PFSK-1 (cell line): ENCODE measurements around the gene PRMT7.

ENCODE experiments used
- FOXP2 ChIP-seq: optimal IDR thresholded peaks from 2 replicates; pipeline ENCODE3; 2011; ENCODE audit warnings: borderline replicate concordance, control low read depth, inconsistent platforms; ENCODE audit not compliant: insufficient read depth; ENCODE audit errors: extremely low read length, extremely low read depth
- POLR2AphosphoS5 ChIP-seq: IDR thresholded peaks from 2 replicates; pipeline ENCODE4 v1.6.1; 2012; ENCODE audit warnings: low read depth, mild to moderate bottlenecking, control low read depth, low read length, moderate library complexity
- SIN3A ChIP-seq: IDR thresholded peaks from 2 replicates; pipeline ENCODE4 v1.6.1; 2012; ENCODE audit warnings: mild to moderate bottlenecking, low read length, moderate library complexity, borderline replicate concordance; ENCODE audit not compliant: insufficient read depth
- TAF1 ChIP-seq: IDR thresholded peaks from 2 replicates; pipeline ENCODE4 v1.6.1; 2012; ENCODE audit warnings: low read length, control low read depth, borderline replicate concordance; ENCODE audit not compliant: insufficient read depth
- TF ChIP-seq, protein P1 (sequence below), 2 experiments: IDR thresholded peaks; 2 replicates each; pipeline versions ENCODE4 v1.6.1 to v1.8.0; 2011 to 2012; ENCODE audit warnings: low read depth in 2 of 2, low read length in 2 of 2, control low read depth in 1 of 2, inconsistent platforms in 1 of 2, mild to moderate bottlenecking in 1 of 2, moderate library complexity in 1 of 2; ENCODE audit not compliant: insufficient read depth in 1 of 2

The PRMT7 gene

GRCh38 chr16:68290450-68290849, 20.4 kb upstream of the PRMT7 start:
- TF ChIP-seq POLR2AphosphoS5 = no peak

GRCh38 chr16:68291227-68291626, 19.6 kb upstream of the PRMT7 start:
- TF ChIP-seq SIN3A (no peak), TAF1 (no peak), POLR2AphosphoS5 (no peak), FOXP2 (no peak)
- TF ChIP-seq, protein P1, sequence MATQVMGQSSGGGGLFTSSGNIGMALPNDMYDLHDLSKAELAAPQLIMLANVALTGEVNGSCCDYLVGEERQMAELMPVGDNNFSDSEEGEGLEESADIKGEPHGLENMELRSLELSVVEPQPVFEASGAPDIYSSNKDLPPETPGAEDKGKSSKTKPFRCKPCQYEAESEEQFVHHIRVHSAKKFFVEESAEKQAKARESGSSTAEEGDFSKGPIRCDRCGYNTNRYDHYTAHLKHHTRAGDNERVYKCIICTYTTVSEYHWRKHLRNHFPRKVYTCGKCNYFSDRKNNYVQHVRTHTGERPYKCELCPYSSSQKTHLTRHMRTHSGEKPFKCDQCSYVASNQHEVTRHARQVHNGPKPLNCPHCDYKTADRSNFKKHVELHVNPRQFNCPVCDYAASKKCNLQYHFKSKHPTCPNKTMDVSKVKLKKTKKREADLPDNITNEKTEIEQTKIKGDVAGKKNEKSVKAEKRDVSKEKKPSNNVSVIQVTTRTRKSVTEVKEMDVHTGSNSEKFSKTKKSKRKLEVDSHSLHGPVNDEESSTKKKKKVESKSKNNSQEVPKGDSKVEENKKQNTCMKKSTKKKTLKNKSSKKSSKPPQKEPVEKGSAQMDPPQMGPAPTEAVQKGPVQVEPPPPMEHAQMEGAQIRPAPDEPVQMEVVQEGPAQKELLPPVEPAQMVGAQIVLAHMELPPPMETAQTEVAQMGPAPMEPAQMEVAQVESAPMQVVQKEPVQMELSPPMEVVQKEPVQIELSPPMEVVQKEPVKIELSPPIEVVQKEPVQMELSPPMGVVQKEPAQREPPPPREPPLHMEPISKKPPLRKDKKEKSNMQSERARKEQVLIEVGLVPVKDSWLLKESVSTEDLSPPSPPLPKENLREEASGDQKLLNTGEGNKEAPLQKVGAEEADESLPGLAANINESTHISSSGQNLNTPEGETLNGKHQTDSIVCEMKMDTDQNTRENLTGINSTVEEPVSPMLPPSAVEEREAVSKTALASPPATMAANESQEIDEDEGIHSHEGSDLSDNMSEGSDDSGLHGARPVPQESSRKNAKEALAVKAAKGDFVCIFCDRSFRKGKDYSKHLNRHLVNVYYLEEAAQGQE (IDR thresholded peaks at IDR 0.05; ENCODE audit: insufficient read depth in 1 of 2, low read depth in 2 of 2, low read length in 2 of 2) = no peak

GRCh38 chr16:68292425-68292824, 18.4 kb upstream of the PRMT7 start:
- TF ChIP-seq TAF1 (no peak), FOXP2 (no peak), POLR2AphosphoS5 (no peak), SIN3A (no peak)
- TF ChIP-seq, protein P1 (IDR thresholded peaks at IDR 0.05; ENCODE audit: insufficient read depth in 1 of 2, low read depth in 2 of 2, low read length in 2 of 2) = no peak

DNA sequence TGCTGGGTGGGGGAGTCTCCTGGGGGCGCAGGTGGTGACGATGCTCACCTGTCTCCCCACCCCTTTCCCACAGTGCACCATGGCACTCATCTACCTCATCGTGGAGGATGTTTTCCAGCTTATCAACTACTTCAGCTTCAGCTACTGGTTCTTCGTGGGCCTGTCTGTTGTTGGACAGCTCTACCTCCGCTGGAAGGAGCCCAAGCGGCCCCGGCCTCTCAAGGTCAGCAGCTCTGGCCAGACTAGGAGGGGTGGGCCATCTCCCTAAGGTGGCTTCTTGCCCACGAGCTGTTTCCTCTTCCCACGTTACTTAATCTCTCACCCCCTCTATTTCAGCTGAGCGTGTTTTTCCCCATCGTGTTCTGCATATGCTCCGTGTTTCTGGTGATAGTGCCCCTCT, 14.5 kb upstream of the PRMT7 start:
- TF ChIP-seq FOXP2 (no peak), SIN3A (no peak), TAF1 (no peak), POLR2AphosphoS5 (no peak)
- TF ChIP-seq, protein P1 (IDR thresholded peaks at IDR 0.05; ENCODE audit: insufficient read depth in 1 of 2, low read depth in 2 of 2, low read length in 2 of 2) = no peak

GRCh38 chr16:68296693-68297092, 14.1 kb upstream of the PRMT7 start:
- TF ChIP-seq SIN3A (no peak), POLR2AphosphoS5 (no peak), FOXP2 (no peak), TAF1 (no peak)
- TF ChIP-seq, protein P1 (IDR thresholded peaks at IDR 0.05; ENCODE audit: insufficient read depth in 1 of 2, low read depth in 2 of 2, low read length in 2 of 2) = no peak
